Stimulated activated effector memory CD8-positive, alpha-beta T cell treated with anti-CD3 and anti-CD28 coated beads, Interleukin-12 subunit alpha, Interleukin-12 subunit beta, amount 100 ng/mL, for 72 hours (primary cell): ENCODE results near the gene ASTN2.

Experiments
- ATAC-seq: fragments of 150-1000 bp; cut with Tn5 transposase; 2 replicates; pipeline ENCODE4 v1.10.0; 2021
- DNase-seq, 2 donors: peaks; one replicate each; pipeline ENCODE4 v3.0.0; 2021 to 2022; ENCODE audit warnings: low spot score in 2 of 2
- H3K27ac Mint-ChIP-seq: one replicate; pipeline ENCODE4 v1.8.0; 2022; ENCODE audit warnings: mild to moderate bottlenecking, mixed read lengths
- H3K36me3 Mint-ChIP-seq: one replicate; pipeline ENCODE4 v1.8.0; 2022; ENCODE audit warnings: mild to moderate bottlenecking, mixed read lengths
- H3K4me1 Mint-ChIP-seq: one replicate; pipeline ENCODE4 v1.8.0; 2022; ENCODE audit warnings: mixed read lengths
- H3K4me3 Mint-ChIP-seq: one replicate; pipeline ENCODE4 v1.8.0; 2022; ENCODE audit warnings: mild to moderate bottlenecking, mixed read lengths
- H3K9me3 Mint-ChIP-seq: one replicate; pipeline ENCODE4 v1.8.0; 2022; ENCODE audit warnings: mixed read lengths

Gene ASTN2

GRCh38 chr9:116877072-116877471 is 537.8 kb downstream of the ASTN2 start:
- Mint-ChIP-seq H3K4me1 (no peaks in the 10 kb centered on the region), H3K36me3 (no peaks in the 10 kb centered on the region), H3K27ac (no peak overlapping the region), H3K4me3 (no peak overlapping the region), H3K9me3 (peaks cover 11% of the 10 kb centered on the region)
- DNase-seq, result no peak
- no peak for ATAC-seq

GRCh38 chr9:116875576-116875975 is 539.3 kb downstream of the ASTN2 start:
- no peak overlapping the region for H3K27ac Mint-ChIP-seq
- DNase-seq, result no peak
- H3K36me3 Mint-ChIP-seq, result no peaks in the 10 kb centered on the region
- peaks cover 9% of the 10 kb centered on the region for H3K9me3 Mint-ChIP-seq
- no peaks in the 10 kb centered on the region for H3K4me1 Mint-ChIP-seq
- no peak for ATAC-seq
- H3K4me3 Mint-ChIP-seq, result no peak overlapping the region

DNA sequence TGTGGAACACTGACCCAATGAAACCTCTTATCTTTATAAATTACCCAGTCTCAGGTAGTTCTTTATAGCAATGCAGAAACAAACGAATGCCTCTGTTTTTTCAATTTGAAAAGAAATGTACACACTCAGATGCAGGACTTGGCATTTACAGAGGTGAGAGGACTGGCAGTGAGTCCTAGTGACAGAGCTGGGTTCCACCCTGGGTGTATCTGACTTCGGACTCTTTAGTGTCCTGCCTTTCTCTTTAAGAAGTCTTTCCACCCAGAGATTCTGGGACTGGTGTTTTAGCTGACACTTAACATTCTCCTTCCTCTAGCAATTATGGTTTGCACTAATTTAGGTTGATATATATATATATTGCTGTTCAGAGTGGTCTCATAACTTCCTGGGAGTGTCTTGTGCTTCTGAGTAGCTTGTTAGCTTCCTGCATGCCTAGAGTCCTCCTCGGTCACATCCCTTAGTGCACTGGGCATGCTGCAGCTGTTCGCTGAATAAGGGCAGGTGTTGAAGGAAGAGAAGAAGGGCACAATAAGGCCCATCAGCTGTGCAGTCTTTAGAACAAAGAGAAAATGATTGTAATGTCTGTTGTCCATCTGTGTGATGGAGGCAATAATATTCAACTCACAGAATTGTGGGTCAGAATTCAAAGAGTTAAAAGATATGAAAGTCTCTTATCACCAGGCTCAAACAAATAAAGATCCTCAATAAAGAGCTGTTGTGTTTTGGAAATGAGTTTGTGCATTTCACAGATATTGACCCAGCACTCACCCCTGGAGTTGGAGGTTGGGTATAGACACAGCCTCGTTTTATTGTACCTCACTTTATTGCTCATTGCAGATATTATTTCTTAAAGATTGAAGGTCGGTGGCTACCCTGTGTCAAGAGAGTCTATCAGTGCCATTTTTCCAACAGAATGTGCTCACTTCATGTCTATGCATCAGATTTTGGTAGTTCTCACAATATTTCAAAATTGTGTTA is 540.6 kb downstream of the ASTN2 start:
- DNase-seq (no peak), ATAC-seq (no peak)
- Mint-ChIP-seq H3K4me3 (no peak overlapping the region), H3K4me1 (no peaks in the 10 kb centered on the region), H3K27ac (no peak overlapping the region), H3K36me3 (no peaks in the 10 kb centered on the region), H3K9me3 (peaks cover 9% of the 10 kb centered on the region)

DNA sequence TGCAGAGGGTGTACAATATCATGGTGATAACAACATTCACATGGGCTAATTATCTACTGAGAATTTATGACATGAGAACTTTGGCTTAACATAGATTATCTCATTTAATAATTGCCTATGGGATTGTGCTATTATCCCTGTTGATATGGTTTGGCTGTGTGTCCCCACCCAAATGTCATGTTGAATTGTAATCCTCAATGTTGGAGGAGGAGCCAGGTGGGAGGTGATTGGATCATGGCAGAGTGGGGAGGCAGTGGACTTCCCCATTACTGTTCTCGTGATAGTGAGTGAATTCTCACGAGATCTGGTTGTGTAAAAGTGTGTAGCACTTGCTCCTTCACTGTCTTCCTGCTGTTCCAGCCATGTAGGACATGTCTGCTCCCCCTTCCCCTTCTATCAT is 541.4 kb downstream of the ASTN2 start:
- Mint-ChIP-seq H3K4me3 (no peak overlapping the region), H3K4me1 (no peaks in the 10 kb centered on the region), H3K27ac (no peak overlapping the region), H3K9me3 (peaks cover 9% of the 10 kb centered on the region), H3K36me3 (no peaks in the 10 kb centered on the region)
- DNase-seq (no peak), ATAC-seq (no peak)

DNA sequence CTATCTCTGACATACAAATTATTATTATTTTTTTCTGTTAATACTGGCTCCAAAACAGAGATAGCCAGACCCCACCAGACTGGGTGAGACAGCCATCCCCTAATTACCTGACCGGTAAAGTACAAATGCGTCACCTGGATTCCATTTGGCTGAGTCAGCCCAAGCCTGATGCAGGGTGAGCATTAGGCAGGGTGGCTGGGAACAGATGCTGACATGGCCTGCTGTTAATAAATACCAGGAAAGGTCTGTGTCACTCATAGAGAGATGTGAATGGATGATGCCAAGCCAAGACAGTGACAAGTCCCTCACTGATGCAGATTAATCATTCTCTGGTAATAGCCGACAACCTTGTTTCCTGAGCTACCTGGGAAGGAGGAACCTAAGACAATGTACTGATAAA is 544.3 kb downstream of the ASTN2 start:
- H3K4me1 Mint-ChIP-seq, result no peaks in the 10 kb centered on the region
- no peak overlapping the region for H3K27ac Mint-ChIP-seq
- no peaks in the 10 kb centered on the region for H3K36me3 Mint-ChIP-seq
- DNase-seq (no peak), ATAC-seq (no peak)
- H3K9me3 Mint-ChIP-seq, result peaks cover 6% of the 10 kb centered on the region
- H3K4me3 Mint-ChIP-seq, result no peak overlapping the region

DNA sequence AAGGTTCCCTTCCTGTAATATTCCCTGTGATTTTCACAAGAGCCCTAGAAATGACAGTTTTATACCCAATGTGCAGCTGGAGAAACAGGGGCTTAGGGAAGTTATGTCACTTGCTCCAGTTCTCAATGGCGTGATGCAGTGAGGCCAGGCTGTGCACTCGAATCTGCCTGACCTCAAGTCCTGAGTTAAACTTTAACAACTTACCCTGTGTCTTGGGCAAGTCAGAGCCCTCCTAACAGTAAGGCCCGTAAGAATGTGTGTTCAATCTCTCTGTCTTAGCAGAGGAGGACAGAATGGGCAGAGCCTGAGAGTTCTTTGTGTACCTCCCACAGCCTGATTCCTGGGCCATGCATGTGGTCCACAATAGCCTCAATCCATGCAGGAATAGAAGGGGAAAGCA is 546.7 kb downstream of the ASTN2 start:
- no peak overlapping the region for H3K27ac Mint-ChIP-seq
- peaks cover 6% of the 10 kb centered on the region for H3K9me3 Mint-ChIP-seq
- no peaks in the 10 kb centered on the region for H3K4me1 Mint-ChIP-seq
- no peak overlapping the region for H3K4me3 Mint-ChIP-seq
- no peak for ATAC-seq
- no peaks in the 10 kb centered on the region for H3K36me3 Mint-ChIP-seq
- DNase-seq, result no peak

DNA sequence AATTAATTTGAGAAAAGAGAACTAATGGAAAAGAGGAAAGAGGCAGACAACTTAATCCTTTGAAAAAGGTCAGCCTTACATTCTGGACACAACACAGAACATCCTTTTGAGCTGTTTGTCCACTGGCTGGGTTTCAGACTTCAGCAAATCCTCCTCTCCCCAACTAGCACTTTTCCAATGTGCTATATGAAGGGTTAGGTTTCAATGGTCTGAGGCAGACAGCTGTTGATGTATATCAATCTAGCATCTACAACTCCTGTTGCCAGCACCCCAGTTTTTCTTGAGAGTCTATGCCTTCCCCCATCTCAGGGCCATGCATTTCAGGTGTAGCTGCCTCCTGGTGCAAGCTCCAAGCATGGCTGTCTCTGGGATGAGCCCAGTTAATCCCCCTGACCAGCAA is 553.5 kb downstream of the ASTN2 start:
- no peak for DNase-seq
- no peaks in the 10 kb centered on the region for H3K36me3 Mint-ChIP-seq
- no peak overlapping the region for H3K27ac Mint-ChIP-seq
- no peak for ATAC-seq
- H3K4me3 Mint-ChIP-seq, result no peak overlapping the region
- peaks cover 1% of the 10 kb centered on the region for H3K9me3 Mint-ChIP-seq
- H3K4me1 Mint-ChIP-seq, result no peaks in the 10 kb centered on the region

- ATAC-seq, result no peak
- Mint-ChIP-seq H3K27ac (no peak overlapping the region), H3K4me1 (no peaks in the 10 kb centered on the region), H3K4me3 (no peak overlapping the region), H3K36me3 (no peaks in the 10 kb centered on the region), H3K9me3 (no peaks in the 10 kb centered on the region)
- DNase-seq, result peak in 1 of 2 donors; percentile 49
Measured at GRCh38 chr9:116860509-116861120, 554.2 kb downstream of the ASTN2 start.

DNA sequence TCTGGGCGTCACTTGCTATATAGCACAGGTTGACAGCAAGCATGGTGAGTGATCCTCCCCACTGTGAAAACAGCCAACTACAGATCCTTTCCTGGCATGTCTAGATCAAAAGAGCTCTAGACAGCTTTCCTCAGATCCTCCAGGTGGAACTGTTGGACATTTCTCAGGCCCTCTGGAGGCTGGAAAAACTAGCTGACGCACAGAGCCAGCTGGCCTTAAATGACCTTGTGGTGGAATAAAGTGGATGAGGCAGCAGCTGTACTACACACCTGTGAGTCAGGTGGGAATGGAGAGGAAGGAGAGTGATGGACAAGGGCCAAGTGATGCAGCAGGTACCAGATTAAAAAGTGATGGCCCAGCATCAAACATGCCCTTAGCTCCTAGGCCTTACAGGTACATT is 555.1 kb downstream of the ASTN2 start:
- ATAC-seq, result no peak
- Mint-ChIP-seq H3K36me3 (no peaks in the 10 kb centered on the region), H3K27ac (no peak overlapping the region), H3K4me1 (no peaks in the 10 kb centered on the region), H3K9me3 (no peaks in the 10 kb centered on the region), H3K4me3 (no peak overlapping the region)
- DNase-seq, result no peak

- no peaks in the 10 kb centered on the region for H3K9me3 Mint-ChIP-seq
- no peak overlapping the region for H3K4me3 Mint-ChIP-seq
- no peaks in the 10 kb centered on the region for H3K4me1 Mint-ChIP-seq
- no peak overlapping the region for H3K27ac Mint-ChIP-seq
- DNase-seq, result no peak
- ATAC-seq, result no peak
- H3K36me3 Mint-ChIP-seq, result no peaks in the 10 kb centered on the region
Measured at GRCh38 chr9:116857321-116857720, 557.5 kb downstream of the ASTN2 start.

DNA sequence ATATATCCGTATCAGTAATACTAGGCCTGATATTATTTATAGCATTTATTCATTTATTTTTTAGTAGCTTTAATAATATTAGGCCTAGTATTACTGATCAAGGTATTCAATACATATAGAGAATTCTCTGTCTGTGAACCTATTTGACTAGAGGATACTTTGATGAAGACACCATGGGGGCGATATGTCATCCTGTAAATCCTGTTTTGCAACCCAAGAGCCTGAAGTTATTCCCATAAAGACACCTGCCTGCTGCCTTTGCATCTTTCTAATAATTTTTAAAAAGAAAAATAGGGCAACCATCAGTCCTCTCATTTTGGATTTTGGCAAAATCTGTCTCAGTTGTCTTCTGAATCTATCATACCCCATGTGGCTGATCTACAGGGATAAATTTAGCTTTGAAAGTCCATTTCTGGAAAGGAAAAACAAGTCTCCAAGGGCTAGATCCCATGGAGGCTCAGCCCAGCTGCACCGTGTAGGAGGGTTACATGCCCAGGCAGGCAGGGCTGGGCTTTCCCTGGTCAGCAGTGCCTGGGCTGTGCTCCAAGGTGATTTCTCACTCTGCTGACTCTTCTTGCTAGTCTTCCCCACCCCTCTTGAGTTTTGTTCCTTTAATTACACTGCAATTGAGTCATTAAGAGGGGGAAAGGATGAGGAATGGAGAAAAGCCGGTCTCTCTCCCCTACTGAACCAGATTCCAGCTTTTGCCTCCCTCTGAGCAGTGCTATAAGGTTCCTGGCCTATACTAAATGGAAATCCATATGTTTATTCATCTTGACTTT is 558.8 kb downstream of the ASTN2 start:
- ATAC-seq, result no peak
- no peak for DNase-seq
- no peak overlapping the region for H3K27ac Mint-ChIP-seq
- H3K36me3 Mint-ChIP-seq, result no peaks in the 10 kb centered on the region
- H3K4me1 Mint-ChIP-seq, result no peaks in the 10 kb centered on the region
- H3K4me3 Mint-ChIP-seq, result no peak overlapping the region
- H3K9me3 Mint-ChIP-seq, result no peaks in the 10 kb centered on the region

GRCh38 chr9:116849721-116850120 is 565.1 kb downstream of the ASTN2 start:
- Mint-ChIP-seq H3K36me3 (no peaks in the 10 kb centered on the region), H3K9me3 (no peaks in the 10 kb centered on the region), H3K4me3 (no peak overlapping the region), H3K4me1 (no peaks in the 10 kb centered on the region), H3K27ac (no peak overlapping the region)
- DNase-seq, result no peak
- ATAC-seq, result no peak

DNA sequence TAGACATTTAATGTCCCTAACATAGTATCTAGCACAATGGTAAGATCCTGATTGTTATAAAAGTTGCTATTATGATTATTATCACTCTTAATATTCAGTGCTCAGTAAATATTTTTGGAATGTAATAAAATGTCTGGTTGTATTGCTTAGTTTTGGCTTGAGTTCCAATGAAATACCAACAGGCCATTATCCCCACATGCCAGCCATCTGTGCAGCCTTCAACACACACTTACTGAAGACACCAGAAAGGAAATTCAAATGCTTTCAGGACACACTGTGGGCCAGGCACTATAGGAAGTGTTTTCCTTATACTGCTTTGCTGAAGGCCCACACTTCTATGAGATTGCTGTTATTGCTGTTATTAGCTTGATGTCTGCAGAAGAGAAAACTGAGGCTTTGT is 570.2 kb downstream of the ASTN2 start:
- H3K27ac Mint-ChIP-seq, result no peak overlapping the region
- H3K36me3 Mint-ChIP-seq, result no peaks in the 10 kb centered on the region
- DNase-seq (no peak), ATAC-seq (no peak)
- H3K4me1 Mint-ChIP-seq, result no peaks in the 10 kb centered on the region
- H3K9me3 Mint-ChIP-seq, result no peaks in the 10 kb centered on the region
- H3K4me3 Mint-ChIP-seq, result no peak overlapping the region

DNA sequence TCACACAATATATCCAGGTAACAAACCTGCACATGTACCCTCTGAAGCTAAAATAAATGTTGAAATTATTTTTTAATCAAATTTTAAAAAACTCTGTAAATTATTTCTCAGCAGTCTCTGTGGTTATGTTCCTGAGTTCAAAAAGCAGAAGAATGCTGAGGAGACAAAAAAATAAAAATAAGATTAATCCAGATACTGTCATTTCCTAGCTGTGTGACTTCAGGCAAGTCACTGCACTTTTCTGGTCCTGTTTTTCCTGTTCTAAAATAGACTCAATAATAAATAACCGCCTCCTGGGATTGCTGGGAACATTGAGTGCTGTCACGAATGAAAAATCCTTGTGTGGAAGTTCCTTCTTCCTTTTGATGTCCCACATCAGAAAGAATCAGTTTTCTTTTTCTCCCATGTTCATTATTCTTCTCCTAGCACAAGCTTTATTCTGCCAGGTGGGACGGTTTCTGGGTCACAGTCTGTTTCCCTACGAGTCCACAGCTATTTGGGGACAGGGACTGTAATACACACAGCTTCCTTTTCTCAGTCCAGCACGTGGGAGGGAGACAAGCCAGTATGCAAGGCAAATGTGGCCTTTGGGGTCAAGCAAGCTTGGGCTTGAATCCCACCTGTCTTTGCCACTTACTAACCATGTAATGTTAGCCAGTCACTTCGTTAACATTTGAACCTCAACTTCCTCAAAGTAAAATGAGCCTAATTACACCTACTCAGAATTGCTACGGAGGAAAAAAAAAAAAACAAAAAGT is 570.8 kb downstream of the ASTN2 start:
- Mint-ChIP-seq H3K4me3 (no peak overlapping the region), H3K27ac (no peak overlapping the region), H3K36me3 (no peaks in the 10 kb centered on the region), H3K9me3 (no peaks in the 10 kb centered on the region), H3K4me1 (no peaks in the 10 kb centered on the region)
- DNase-seq, result no peak
- ATAC-seq, result no peak

GRCh38 chr9:116842658-116843057 is 572.2 kb downstream of the ASTN2 start:
- Mint-ChIP-seq H3K4me3 (no peak overlapping the region), H3K36me3 (no peaks in the 10 kb centered on the region), H3K27ac (no peak overlapping the region), H3K4me1 (no peaks in the 10 kb centered on the region), H3K9me3 (no peaks in the 10 kb centered on the region)
- ATAC-seq, result no peak
- DNase-seq, result no peak
